ENCODE measurements around the gene CAMTA1. TPM values are rescaled to one million over a fixed set of nuclear protein-coding genes. Genes with fewer than 3 reads are reported as not detected.
A peak's percentile ranks its signal among the peaks of the same experiment; 100 is the strongest.

The CAMTA1 gene
- total and polyA plus RNA-seq, 4 donors: 48.1 to 140 (median 52.3) TPM

DNA sequence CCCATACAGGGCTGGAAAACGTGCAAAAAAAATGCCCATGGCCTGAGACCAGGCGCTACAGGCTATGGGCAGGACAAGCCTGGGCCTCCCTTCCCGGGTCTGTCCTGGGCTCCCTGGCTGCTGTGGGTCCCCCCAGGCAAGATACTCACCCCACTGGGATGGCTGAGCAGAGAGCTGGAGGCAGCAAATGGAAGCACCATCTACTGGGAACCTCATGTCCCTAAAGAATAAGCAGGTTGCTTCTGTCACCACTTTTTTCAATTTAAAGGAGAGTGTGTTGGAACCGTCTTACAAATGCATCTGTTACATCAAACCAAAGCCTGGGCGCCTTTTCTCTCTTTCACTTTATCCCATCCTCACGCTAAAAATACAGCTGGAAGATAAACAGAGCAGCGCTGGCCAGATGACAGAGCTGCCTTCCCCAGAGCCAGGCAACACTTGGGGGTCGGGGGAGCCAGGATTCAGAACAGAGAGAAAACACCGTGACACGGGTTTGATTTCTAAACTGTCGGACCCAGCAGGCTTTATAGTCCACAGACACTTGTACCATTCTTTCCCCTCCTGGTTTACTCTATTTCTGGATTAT is 723.8 kb downstream of the CAMTA1 start:
- 80% methylated on average over 11 of the region's 11 CpGs for WGBS, 2 donors
- Histone ChIP-seq H3K9me3 (ENCODE audit: control insufficient read depth in 4 of 4, insufficient read depth in 3 of 4, low read length in 3 of 4) (no peaks in the 10 kb centered on the region), H3K36me3 (ENCODE audit: control insufficient read depth in 4 of 4, insufficient read depth in 4 of 4, low read length in 4 of 4) (no peaks in the 10 kb centered on the region), H3K27me3 (ENCODE audit: control insufficient read depth in 3 of 3, insufficient read depth in 3 of 3, low read length in 2 of 3) (no peaks in the 10 kb centered on the region), H3K4me1 (ENCODE audit: control insufficient read depth in 5 of 5, insufficient read depth in 5 of 5, low read length in 5 of 5) (peaks cover 0 to 27% (median 6%) of the 10 kb centered on the region in 5 donors), H3K9ac (ENCODE audit: insufficient read depth in 1 of 2, low read length in 2 of 2) (no peak overlapping the region), H3K4me3 (no peak overlapping the region), H3K27ac (ENCODE audit: low read depth in 1 of 2, low read length in 1 of 2) (no peak overlapping the region)
- DNase-seq: peak; percentile 64 to 75 (median 72)
- no peak for ATAC-seq (ENCODE audit: insufficient read depth, low FRiP score)
- TF ChIP-seq, protein P1, sequence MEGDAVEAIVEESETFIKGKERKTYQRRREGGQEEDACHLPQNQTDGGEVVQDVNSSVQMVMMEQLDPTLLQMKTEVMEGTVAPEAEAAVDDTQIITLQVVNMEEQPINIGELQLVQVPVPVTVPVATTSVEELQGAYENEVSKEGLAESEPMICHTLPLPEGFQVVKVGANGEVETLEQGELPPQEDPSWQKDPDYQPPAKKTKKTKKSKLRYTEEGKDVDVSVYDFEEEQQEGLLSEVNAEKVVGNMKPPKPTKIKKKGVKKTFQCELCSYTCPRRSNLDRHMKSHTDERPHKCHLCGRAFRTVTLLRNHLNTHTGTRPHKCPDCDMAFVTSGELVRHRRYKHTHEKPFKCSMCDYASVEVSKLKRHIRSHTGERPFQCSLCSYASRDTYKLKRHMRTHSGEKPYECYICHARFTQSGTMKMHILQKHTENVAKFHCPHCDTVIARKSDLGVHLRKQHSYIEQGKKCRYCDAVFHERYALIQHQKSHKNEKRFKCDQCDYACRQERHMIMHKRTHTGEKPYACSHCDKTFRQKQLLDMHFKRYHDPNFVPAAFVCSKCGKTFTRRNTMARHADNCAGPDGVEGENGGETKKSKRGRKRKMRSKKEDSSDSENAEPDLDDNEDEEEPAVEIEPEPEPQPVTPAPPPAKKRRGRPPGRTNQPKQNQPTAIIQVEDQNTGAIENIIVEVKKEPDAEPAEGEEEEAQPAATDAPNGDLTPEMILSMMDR (IDR thresholded peaks at IDR 0.05; ENCODE audit: control extremely low read depth, extremely low read depth): no peak

DNA sequence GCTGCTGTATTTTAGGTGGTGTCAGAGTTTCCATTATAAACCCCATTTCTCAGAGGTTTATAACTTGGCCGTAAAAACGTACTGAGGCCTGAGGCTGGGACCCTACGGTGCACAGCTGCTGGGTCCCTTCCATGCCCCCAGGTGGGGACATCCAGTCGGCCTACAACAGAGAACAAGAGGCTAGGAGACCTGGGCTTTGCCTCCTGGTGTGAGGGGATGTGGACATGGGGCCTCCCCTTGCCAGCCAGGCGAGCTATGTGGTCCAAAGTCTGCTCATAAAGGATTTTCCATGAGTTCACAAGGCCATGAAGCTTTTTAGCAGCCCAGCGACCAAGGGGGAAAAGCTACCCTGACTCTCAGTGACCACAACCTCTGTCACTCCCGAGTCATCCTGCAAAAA is 724.3 kb downstream of the CAMTA1 start:
- DNase-seq: no peak
- TF ChIP-seq, protein P1 (IDR thresholded peaks at IDR 0.05; ENCODE audit: control extremely low read depth, extremely low read depth): no peak
- Histone ChIP-seq H3K27me3 (ENCODE audit: control insufficient read depth in 3 of 3, insufficient read depth in 3 of 3, low read length in 2 of 3) (no peaks in the 10 kb centered on the region), H3K36me3 (ENCODE audit: control insufficient read depth in 4 of 4, insufficient read depth in 4 of 4, low read length in 4 of 4) (no peaks in the 10 kb centered on the region), H3K9ac (ENCODE audit: insufficient read depth in 1 of 2, low read length in 2 of 2) (no peak overlapping the region), H3K9me3 (ENCODE audit: control insufficient read depth in 4 of 4, insufficient read depth in 3 of 4, low read length in 3 of 4) (no peaks in the 10 kb centered on the region), H3K27ac (ENCODE audit: low read depth in 1 of 2, low read length in 1 of 2) (no peak overlapping the region), H3K4me3 (no peak overlapping the region), H3K4me1 (ENCODE audit: control insufficient read depth in 5 of 5, insufficient read depth in 5 of 5, low read length in 5 of 5) (peaks cover 0 to 27% (median 6%) of the 10 kb centered on the region in 5 donors)
- 73 to 81% methylated on average over 7 of the region's 7 CpGs for WGBS, 2 donors
- ATAC-seq (ENCODE audit: insufficient read depth, low FRiP score): no peak

DNA sequence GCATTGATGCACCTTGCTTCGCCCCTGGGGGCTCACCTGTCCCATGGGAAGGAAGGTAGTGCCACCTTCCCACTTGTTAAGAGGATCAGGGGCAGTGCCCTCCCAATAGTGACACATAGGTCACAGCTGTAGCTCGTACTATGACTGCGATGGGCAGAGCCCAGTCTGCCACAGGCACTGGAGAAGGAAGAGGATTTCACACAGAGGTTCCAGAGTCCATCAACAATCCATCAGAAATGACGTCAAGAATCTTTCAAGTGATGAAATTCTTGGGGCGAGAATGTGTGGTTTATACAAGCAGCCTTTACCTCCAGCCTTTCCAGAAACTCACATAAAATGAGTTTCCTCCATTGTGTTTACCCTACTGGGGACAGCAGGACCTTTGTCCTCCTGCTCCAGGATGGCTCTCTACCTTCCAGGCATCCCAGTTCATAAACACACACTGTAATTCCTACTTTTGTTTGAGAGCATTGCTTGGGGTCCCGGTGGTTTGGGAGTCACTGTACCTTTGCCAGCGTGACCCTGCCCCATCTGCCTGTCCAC is 725.2 kb downstream of the CAMTA1 start:
- Histone ChIP-seq H3K27me3 (ENCODE audit: control insufficient read depth in 3 of 3, insufficient read depth in 3 of 3, low read length in 2 of 3) (no peaks in the 10 kb centered on the region), H3K4me1 (ENCODE audit: control insufficient read depth in 5 of 5, insufficient read depth in 5 of 5, low read length in 5 of 5) (peaks cover 0 to 27% (median 6%) of the 10 kb centered on the region in 5 donors), H3K4me3 (no peak overlapping the region), H3K9ac (ENCODE audit: insufficient read depth in 1 of 2, low read length in 2 of 2) (no peak overlapping the region), H3K27ac (ENCODE audit: low read depth in 1 of 2, low read length in 1 of 2) (no peak overlapping the region), H3K36me3 (ENCODE audit: control insufficient read depth in 4 of 4, insufficient read depth in 4 of 4, low read length in 4 of 4) (no peaks in the 10 kb centered on the region), H3K9me3 (ENCODE audit: control insufficient read depth in 4 of 4, insufficient read depth in 3 of 4, low read length in 3 of 4) (no peaks in the 10 kb centered on the region)
- ATAC-seq (ENCODE audit: insufficient read depth, low FRiP score): no peak
- WGBS, 2 donors: 87% methylated on average over 7 of the region's 7 CpGs; no CpG with 5 or more reads in 1 of the 2 donors
- no peak for DNase-seq
- TF ChIP-seq, protein P1 (IDR thresholded peaks at IDR 0.05; ENCODE audit: control extremely low read depth, extremely low read depth): no peak

Measured in lung (tissue), 12 donors.